Skeletal muscle tissue (tissue), 4 donors: ENCODE measurements around the gene SH3BP2. TPM values are rescaled to one million over a fixed set of nuclear protein-coding genes. Genes with fewer than 3 reads are reported as not detected.

Experiments used
- H3K27ac ChIP-seq: one replicate; pipeline ENCODE4 v1.7.0; 2013; ENCODE audit warnings: mild to moderate bottlenecking, low read depth, low read length, inconsistent platforms
- H3K27me3 ChIP-seq, 3 donors: one replicate each; pipeline ENCODE4 v1.7.0; 2013; ENCODE audit warnings: low read length in 3 of 3; ENCODE audit not compliant: control insufficient read depth in 3 of 3, insufficient read depth in 3 of 3
- H3K36me3 ChIP-seq, 3 donors: one replicate each; pipeline ENCODE4 v1.7.0; 2013; ENCODE audit warnings: low read length in 3 of 3; ENCODE audit not compliant: control insufficient read depth in 3 of 3, insufficient read depth in 3 of 3
- H3K4me1 ChIP-seq, 3 donors: one replicate each; pipeline ENCODE4 v1.7.0; 2013; ENCODE audit warnings: low read length in 3 of 3, mild to moderate bottlenecking in 3 of 3; ENCODE audit not compliant: control insufficient read depth in 3 of 3, insufficient read depth in 3 of 3
- H3K4me3 ChIP-seq, 3 donors: one replicate each; pipeline ENCODE4 v1.7.0; 2013; ENCODE audit warnings: low read length in 3 of 3
- H3K9ac ChIP-seq, 3 donors: one replicate each; pipeline ENCODE4 v1.7.0; 2013; ENCODE audit warnings: low read length in 3 of 3, mild to moderate bottlenecking in 3 of 3, moderate library complexity in 2 of 3, low read depth in 1 of 3
- H3K9me3 ChIP-seq, 3 donors: one replicate each; pipeline ENCODE4 v1.7.0; 2013; ENCODE audit warnings: low read length in 3 of 3; ENCODE audit not compliant: control insufficient read depth in 3 of 3
- total RNA-seq: library from RNA; depleted of rRNA; stranded (reverse); fragments of >200 nt; gene quantifications from one replicate; pipeline ENCODE4 v1.2.3, GENCODE V29; 2014
- donor health status: Osteomylitis.

Gene SH3BP2
- total RNA-seq, 1 donor from 2014 or later: 7.8 TPM

GRCh38 chr4:2822461-2823300, 29.8 kb downstream of the SH3BP2 start:
- Histone ChIP-seq H3K36me3 (peaks cover 31 to 44% (median 38%) of the 10 kb centered on the region in 3 donors), H3K27me3 (no peaks in the 10 kb centered on the region), H3K27ac (no peak overlapping the region), H3K4me1 (peaks cover 2 to 9% (median 2%) of the 10 kb centered on the region in 3 donors), H3K9ac (no peak overlapping the region), H3K9me3 (no peaks in the 10 kb centered on the region), H3K4me3 (no peak overlapping the region)

GRCh38 chr4:2823301-2823670, 30.4 kb downstream of the SH3BP2 start:
- Histone ChIP-seq H3K36me3 (peaks cover 35 to 50% (median 42%) of the 10 kb centered on the region in 3 donors), H3K9me3 (no peaks in the 10 kb centered on the region), H3K4me1 (peaks cover 0 to 7% (median 0%) of the 10 kb centered on the region in 3 donors), H3K27me3 (no peaks in the 10 kb centered on the region), H3K4me3 (no peak overlapping the region), H3K27ac (no peak overlapping the region), H3K9ac (no peak overlapping the region)

- Histone ChIP-seq H3K27me3 (no peaks in the 10 kb centered on the region), H3K4me1 (peaks cover 0 to 3% (median 0%) of the 10 kb centered on the region in 3 donors), H3K36me3 (peaks cover 41 to 54% (median 48%) of the 10 kb centered on the region in 3 donors), H3K9me3 (no peaks in the 10 kb centered on the region), H3K27ac (no peak overlapping the region), H3K4me3 (no peak overlapping the region), H3K9ac (no peak overlapping the region)
These were observed 30.9 kb downstream of the SH3BP2 start for GRCh38 chr4:2823671-2824328.

- H3K4me1 ChIP-seq: peaks cover 0 to 3% (median 0%) of the 10 kb centered on the region in 3 donors
- H3K27ac ChIP-seq: no peak overlapping the region
- no peaks in the 10 kb centered on the region for H3K27me3 ChIP-seq
- no peak overlapping the region for H3K9ac ChIP-seq
- peaks cover 43 to 54% (median 48%) of the 10 kb centered on the region in 3 donors for H3K36me3 ChIP-seq
- H3K4me3 ChIP-seq: no peak overlapping the region
- no peaks in the 10 kb centered on the region for H3K9me3 ChIP-seq
These were observed 31.5 kb downstream of the SH3BP2 start for GRCh38 chr4:2824329-2824835.

- no peak overlapping the region for H3K4me3 ChIP-seq
- no peaks in the 10 kb centered on the region for H3K27me3 ChIP-seq
- H3K9ac ChIP-seq: no peak overlapping the region
- no peak overlapping the region for H3K27ac ChIP-seq
- H3K36me3 ChIP-seq: peaks cover 43 to 55% (median 51%) of the 10 kb centered on the region in 3 donors
- H3K4me1 ChIP-seq: peaks cover 0 to 3% (median 0%) of the 10 kb centered on the region in 3 donors
- no peaks in the 10 kb centered on the region for H3K9me3 ChIP-seq
These were observed 32.0 kb downstream of the SH3BP2 start for GRCh38 chr4:2824836-2825381.

- H3K9ac ChIP-seq: no peak overlapping the region
- H3K4me3 ChIP-seq: no peak overlapping the region
- no peak overlapping the region for H3K27ac ChIP-seq
- peaks cover 0 to 3% (median 0%) of the 10 kb centered on the region in 3 donors for H3K4me1 ChIP-seq
- H3K9me3 ChIP-seq: no peaks in the 10 kb centered on the region
- no peaks in the 10 kb centered on the region for H3K27me3 ChIP-seq
- H3K36me3 ChIP-seq: peaks cover 49 to 58% (median 55%) of the 10 kb centered on the region in 3 donors
These were observed 32.9 kb downstream of the SH3BP2 start for GRCh38 chr4:2825740-2826139.

- no peaks in the 10 kb centered on the region for H3K27me3 ChIP-seq
- H3K36me3 ChIP-seq: peaks cover 55 to 65% (median 62%) of the 10 kb centered on the region in 3 donors
These were observed 34.4 kb downstream of the SH3BP2 start for GRCh38 chr4:2827071-2827873.

GRCh38 chr4:2827874-2828751, 35.2 kb downstream of the SH3BP2 start:
- no peak overlapping the region for H3K27ac ChIP-seq
- peaks cover 61 to 69% (median 65%) of the 10 kb centered on the region in 3 donors for H3K36me3 ChIP-seq
- no peaks in the 10 kb centered on the region for H3K9me3 ChIP-seq

More at GRCh38 chr4:2827071-2827873, 34.4 kb downstream of the SH3BP2 start:
- H3K9me3 ChIP-seq: no peaks in the 10 kb centered on the region
- H3K27ac ChIP-seq: no peak overlapping the region
- peaks cover 0 to 3% (median 0%) of the 10 kb centered on the region in 3 donors for H3K4me1 ChIP-seq
- no peak overlapping the region for H3K9ac ChIP-seq
- no peak overlapping the region for H3K4me3 ChIP-seq

More at GRCh38 chr4:2827874-2828751, 35.2 kb downstream of the SH3BP2 start:
- H3K4me1 ChIP-seq: peaks cover 0 to 3% (median 0%) of the 10 kb centered on the region in 3 donors
- no peak overlapping the region for H3K4me3 ChIP-seq
- H3K27me3 ChIP-seq: no peaks in the 10 kb centered on the region
- H3K9ac ChIP-seq: no peak overlapping the region
